OCI-LY1 (cell line): Measurements from ENCODE around the gene SVIP.

Experiments used
- EZH2 ChIP-seq: fragments of 200-600 bp; sonication (generic), shearing (Covaris generic); IDR thresholded peaks from 2 replicates; pipeline ENCODE4 v1.8.0; 2017; ENCODE audit warnings: borderline replicate concordance, mixed run types, mild to moderate bottlenecking, antibody characterized with exemption, low read length, moderate library complexity, mixed read lengths
- TF ChIP-seq, protein P1 (sequence below): fragments of 200-600 bp; sonication (generic), shearing (Covaris generic); IDR thresholded peaks from 2 replicates; pipeline ENCODE4 v1.5.1; 2017; ENCODE audit warnings: mild to moderate bottlenecking, antibody characterized with exemption, low read length, moderate library complexity, mixed read lengths

DNA sequence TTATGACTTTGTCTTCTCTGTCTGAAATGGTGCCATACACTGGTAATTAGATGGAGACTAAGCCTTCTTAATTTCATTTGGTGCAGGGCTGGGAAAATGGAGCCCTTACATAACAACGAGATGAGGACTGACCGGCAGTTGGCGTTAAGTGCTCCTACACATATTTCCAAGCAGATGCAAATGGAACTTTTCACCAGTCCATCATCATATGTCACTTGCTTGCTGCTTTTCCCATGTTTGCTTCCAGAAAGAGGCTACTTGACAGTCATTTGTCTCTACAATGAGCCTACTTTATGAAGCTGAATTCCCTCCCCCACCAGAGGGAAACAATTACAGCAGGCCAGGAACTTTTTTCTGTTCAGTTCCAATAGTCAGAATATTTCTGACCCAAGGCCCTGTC is 32.6 kb downstream of the SVIP start:
- TF ChIP-seq, protein P1, sequence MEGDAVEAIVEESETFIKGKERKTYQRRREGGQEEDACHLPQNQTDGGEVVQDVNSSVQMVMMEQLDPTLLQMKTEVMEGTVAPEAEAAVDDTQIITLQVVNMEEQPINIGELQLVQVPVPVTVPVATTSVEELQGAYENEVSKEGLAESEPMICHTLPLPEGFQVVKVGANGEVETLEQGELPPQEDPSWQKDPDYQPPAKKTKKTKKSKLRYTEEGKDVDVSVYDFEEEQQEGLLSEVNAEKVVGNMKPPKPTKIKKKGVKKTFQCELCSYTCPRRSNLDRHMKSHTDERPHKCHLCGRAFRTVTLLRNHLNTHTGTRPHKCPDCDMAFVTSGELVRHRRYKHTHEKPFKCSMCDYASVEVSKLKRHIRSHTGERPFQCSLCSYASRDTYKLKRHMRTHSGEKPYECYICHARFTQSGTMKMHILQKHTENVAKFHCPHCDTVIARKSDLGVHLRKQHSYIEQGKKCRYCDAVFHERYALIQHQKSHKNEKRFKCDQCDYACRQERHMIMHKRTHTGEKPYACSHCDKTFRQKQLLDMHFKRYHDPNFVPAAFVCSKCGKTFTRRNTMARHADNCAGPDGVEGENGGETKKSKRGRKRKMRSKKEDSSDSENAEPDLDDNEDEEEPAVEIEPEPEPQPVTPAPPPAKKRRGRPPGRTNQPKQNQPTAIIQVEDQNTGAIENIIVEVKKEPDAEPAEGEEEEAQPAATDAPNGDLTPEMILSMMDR, result no peak
- no peak for TF ChIP-seq EZH2
